HepG2 (cell line): ENCODE results near the gene INSR. TPM values are rescaled to one million over a fixed set of nuclear protein-coding genes. Genes with fewer than 3 reads are reported as not detected.

Source experiments
- ESRRA ChIP-seq: sonication (generic); formaldehyde crosslinking; IDR thresholded peaks from 2 replicates; pipeline ENCODE4 v1.5.1; 2020; ENCODE audit warnings: mild to moderate bottlenecking, low read depth, missing genetic modification reagents
- ETV5 ChIP-seq: IDR thresholded peaks from 2 replicates; pipeline ENCODE4 v1.6.1; 2018; ENCODE audit warnings: missing biosample characterization, missing genetic modification reagents, inconsistent platforms, borderline replicate concordance
- HNF4A ChIP-seq: sonication (generic); formaldehyde crosslinking; IDR thresholded peaks from 2 replicates; pipeline ENCODE4 v1.4.0; 2020; ENCODE audit warnings: missing genetic modification reagents
- JUND ChIP-seq: sonication (generic); formaldehyde crosslinking; IDR thresholded peaks from 2 replicates; pipeline ENCODE4 v1.8.0; 2022; ENCODE audit warnings: mild to moderate bottlenecking, missing genetic modification reagents
- NCOA2 ChIP-seq: sonication (generic); formaldehyde crosslinking; IDR thresholded peaks from 2 replicates; pipeline ENCODE4 v1.8.0; 2022; ENCODE audit warnings: inconsistent platforms
- NFYB ChIP-seq: sonication (generic); formaldehyde crosslinking; IDR thresholded peaks from 2 replicates; pipeline ENCODE4 v1.4.0; 2020; ENCODE audit warnings: missing genetic modification reagents
- PLRG1 ChIP-seq: fragments of 450-650 bp; conservative IDR thresholded peaks from 2 replicates; pipeline ENCODE4 v1.6.1; 2016
- POGZ ChIP-seq: sonication (generic); formaldehyde crosslinking; IDR thresholded peaks from 2 replicates; pipeline ENCODE4 v1.4.0; 2020; ENCODE audit warnings: mild to moderate bottlenecking, missing genetic modification reagents
- RCOR2 ChIP-seq: IDR thresholded peaks from 2 replicates; pipeline ENCODE4 v1.6.1; 2016; ENCODE audit warnings: missing biosample characterization, missing genetic modification reagents
- RXRB ChIP-seq: IDR thresholded peaks from 2 replicates; pipeline ENCODE4 v1.6.1; 2016; ENCODE audit warnings: borderline replicate concordance, missing genetic modification reagents, missing compliant biosample characterization
- SALL1 ChIP-seq: sonication (generic); formaldehyde crosslinking; IDR thresholded peaks from 2 replicates; pipeline ENCODE4 v1.8.0; 2022; ENCODE audit warnings: mild to moderate bottlenecking, missing genetic modification reagents
- SRSF4 ChIP-seq: fragments of 200-400 bp; formaldehyde crosslinking; IDR thresholded peaks from one replicate; pipeline ENCODE4 v1.6.1; 2018; ENCODE audit warnings: mild to moderate bottlenecking, low read depth, low read length, moderate library complexity; ENCODE audit not compliant: poor library complexity, severe bottlenecking
- STAT6 ChIP-seq: sonication (generic); formaldehyde crosslinking; IDR thresholded peaks from 2 replicates; pipeline ENCODE4 v1.4.0; 2020; ENCODE audit warnings: missing genetic modification reagents, mild to moderate bottlenecking, borderline replicate concordance
- TERF1 ChIP-seq: sonication (generic); formaldehyde crosslinking; IDR thresholded peaks from 2 replicates; pipeline ENCODE4 v1.8.0; 2022; ENCODE audit warnings: mild to moderate bottlenecking, missing genetic modification reagents, moderate library complexity
- YEATS2 ChIP-seq: sonication (generic); formaldehyde crosslinking; IDR thresholded peaks from 2 replicates; pipeline ENCODE4 v1.4.0; 2020; ENCODE audit warnings: missing genetic modification reagents, borderline replicate concordance
- ZBTB10 ChIP-seq: sonication (generic); formaldehyde crosslinking; IDR thresholded peaks from 2 replicates; pipeline ENCODE4 v1.4.0; 2020; ENCODE audit warnings: missing genetic modification reagents, borderline replicate concordance
- ZBTB43 ChIP-seq: sonication (generic); formaldehyde crosslinking; conservative IDR thresholded peaks from 2 replicates; pipeline ENCODE4 v1.4.0; 2020; ENCODE audit warnings: missing genetic modification reagents
- ZKSCAN8 ChIP-seq: IDR thresholded peaks from 2 replicates; pipeline ENCODE4 v1.6.1; 2016; ENCODE audit warnings: borderline replicate concordance, missing genetic modification reagents, missing compliant biosample characterization
- ZNF333 ChIP-seq: sonication (generic); formaldehyde crosslinking; IDR thresholded peaks from 2 replicates; pipeline ENCODE4 v1.4.0; 2020; ENCODE audit warnings: mild to moderate bottlenecking, missing genetic modification reagents, borderline replicate concordance
- ZNF441 ChIP-seq: sonication (generic); formaldehyde crosslinking; IDR thresholded peaks from 2 replicates; pipeline ENCODE4 v1.7.0; 2021; ENCODE audit warnings: missing genetic modification reagents, borderline replicate concordance
- ZNF792 ChIP-seq: IDR thresholded peaks from 2 replicates; pipeline ENCODE4 v1.6.1; 2016
- polyA plus RNA-seq, 8 experiments: library from polyadenylated mRNA; depleted of rRNA in 3 of 8; stranded (reverse) in 7 of 8; unstranded in 1 of 8; fragments of >200 nt; fragmentation: Illumina TruSeq in 4 of 8; extraction: Trizol in 4 of 8; gene quantifications; 2 replicates each; pipeline versions ENCODE4 v1.2.1 to v1.2.3, GENCODE V29; 2011 to 2016; ENCODE audit warnings: low read depth in 4 of 8, missing spikeins in 1 of 8, mixed read lengths in 1 of 8; ENCODE audit not compliant: insufficient read depth in 1 of 8
- total RNA-seq, 5 experiments: library from RNA; depleted of rRNA; stranded (reverse); fragments of >200 nt; fragmentation: Illumina TruSeq; extraction: Trizol; gene quantifications; 2 replicates each; pipeline ENCODE4 v1.2.3, GENCODE V29; 2016; ENCODE audit warnings: low read depth in 1 of 5

The INSR gene
- total and polyA plus RNA-seq, 2 of the 13 experiments (the other 11 are each of a cell fraction or from before 2014, with no cell fraction given), result 24.2 to 29.8 TPM

- TF ChIP-seq STAT6 (no peak), JUND (no peak), RXRB (CRISPR knock-in tag) (peak; percentile 72; the same call in 1 of the 2 replicates), SRSF4 (no peak), HNF4A (peak; percentile 94), NCOA2 (CRISPR knock-in tag) (0 out of 2 replicates have a peak, but pooled peaks have one; percentile 26), ZNF441 (no peak), SALL1 (CRISPR knock-in tag) (peak; percentile 56; the same call in 1 of the 2 replicates), YEATS2 (CRISPR knock-in tag) (peak; percentile 43; the same call in 1 of the 2 replicates), POGZ (peak; percentile 33; the same call in 1 of the 2 replicates), TERF1 (CRISPR knock-in tag) (no peak), ZNF333 (CRISPR knock-in tag) (no peak), ZKSCAN8 (CRISPR knock-in tag) (peak; percentile 99), ZBTB43 (CRISPR knock-in tag) (peak; percentile 94), ZBTB10 (CRISPR knock-in tag) (no peak), NFYB (no peak), RCOR2 (CRISPR knock-in tag) (0 out of 2 replicates have a peak, but pooled peaks have one; percentile 51), ZNF792 (CRISPR knock-in tag) (peak; percentile 72; the same call in 1 of the 2 replicates), ETV5 (CRISPR knock-in tag) (peak; percentile 42; the same call in 1 of the 2 replicates), ESRRA (0 out of 2 replicates have a peak, but pooled peaks have one; percentile 59), PLRG1 (no peak)
Measured at GRCh38 chr19:7199613-7200533, 94.3 kb downstream of the INSR start (continued).
